Suprapubic skin (tissue), 3 donors: ENCODE results near the gene AMOTL1.

Source experiments
- EP300 ChIP-seq: sonication (generic); formaldehyde crosslinking; IDR thresholded peaks from one replicate; pipeline ENCODE4 v1.6.1; 2017; ENCODE audit warnings: antibody characterized with exemption
- POLR2A ChIP-seq, 2 donors: fragments of 450-650 bp; IDR thresholded peaks; one replicate each; pipeline ENCODE4 v1.6.1; 2017; ENCODE audit warnings: antibody characterized with exemption in 2 of 2, mild to moderate bottlenecking in 2 of 2, moderate library complexity in 2 of 2
- TF ChIP-seq, protein P1 (sequence below), 2 donors: fragments of 200-600 bp in 1 of 2; fragments of 450-650 bp in 1 of 2; sonication (generic) in 1 of 2; IDR thresholded peaks; one replicate each; pipeline ENCODE4 v1.5.1; 2016 to 2019; ENCODE audit warnings: antibody characterized with exemption in 2 of 2, mild to moderate bottlenecking in 1 of 2, moderate library complexity in 1 of 2

DNA sequence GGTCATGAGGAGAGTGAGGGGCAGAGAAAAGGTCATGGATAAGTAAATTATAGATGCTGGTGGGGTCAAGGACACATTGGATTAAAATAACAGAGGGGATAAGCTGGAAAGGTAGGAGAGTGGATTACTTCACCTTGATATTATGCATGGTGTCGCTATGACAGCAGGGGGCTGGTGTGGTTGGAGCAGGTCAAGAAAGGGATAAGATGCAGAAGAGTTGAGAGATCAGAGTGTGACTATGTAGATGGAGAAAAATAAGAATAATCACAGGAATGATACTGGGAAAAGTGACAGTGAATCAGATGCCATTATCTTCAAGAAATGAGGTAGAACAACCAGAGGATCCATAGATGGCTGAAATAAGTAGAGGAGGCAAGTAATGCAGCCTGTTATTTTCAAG, 29.4 kb upstream of the AMOTL1 start:
- TF ChIP-seq EP300: no peak
- TF ChIP-seq POLR2A (IDR thresholded peaks at IDR 0.05): no peak
- TF ChIP-seq, protein P1, sequence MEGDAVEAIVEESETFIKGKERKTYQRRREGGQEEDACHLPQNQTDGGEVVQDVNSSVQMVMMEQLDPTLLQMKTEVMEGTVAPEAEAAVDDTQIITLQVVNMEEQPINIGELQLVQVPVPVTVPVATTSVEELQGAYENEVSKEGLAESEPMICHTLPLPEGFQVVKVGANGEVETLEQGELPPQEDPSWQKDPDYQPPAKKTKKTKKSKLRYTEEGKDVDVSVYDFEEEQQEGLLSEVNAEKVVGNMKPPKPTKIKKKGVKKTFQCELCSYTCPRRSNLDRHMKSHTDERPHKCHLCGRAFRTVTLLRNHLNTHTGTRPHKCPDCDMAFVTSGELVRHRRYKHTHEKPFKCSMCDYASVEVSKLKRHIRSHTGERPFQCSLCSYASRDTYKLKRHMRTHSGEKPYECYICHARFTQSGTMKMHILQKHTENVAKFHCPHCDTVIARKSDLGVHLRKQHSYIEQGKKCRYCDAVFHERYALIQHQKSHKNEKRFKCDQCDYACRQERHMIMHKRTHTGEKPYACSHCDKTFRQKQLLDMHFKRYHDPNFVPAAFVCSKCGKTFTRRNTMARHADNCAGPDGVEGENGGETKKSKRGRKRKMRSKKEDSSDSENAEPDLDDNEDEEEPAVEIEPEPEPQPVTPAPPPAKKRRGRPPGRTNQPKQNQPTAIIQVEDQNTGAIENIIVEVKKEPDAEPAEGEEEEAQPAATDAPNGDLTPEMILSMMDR (IDR thresholded peaks at IDR 0.05): no peak
